HEK293 (cell line): ENCODE measurements around the gene BCL11B.

Source experiments
- GLIS1 ChIP-seq: fragments of 450-650 bp; formaldehyde crosslinking; IDR thresholded peaks from 2 replicates; pipeline ENCODE4 v1.5.1; 2016; ENCODE audit warnings: missing biosample characterization, missing genetic modification characterization
- GLIS2 ChIP-seq: fragments of 450-650 bp; formaldehyde crosslinking; IDR thresholded peaks from 2 replicates; pipeline ENCODE4 v1.5.1; 2016; ENCODE audit warnings: missing biosample characterization, missing genetic modification characterization
- MYNN ChIP-seq: fragments of 450-650 bp; formaldehyde crosslinking; IDR thresholded peaks from 2 replicates; pipeline ENCODE4 v1.5.1; 2016; ENCODE audit warnings: missing biosample characterization, missing genetic modification characterization, borderline replicate concordance
- OVOL3 ChIP-seq: fragments of 450-650 bp; formaldehyde crosslinking; IDR thresholded peaks from 2 replicates; pipeline ENCODE4 v1.5.1; 2016; ENCODE audit warnings: missing biosample characterization, missing genetic modification characterization
- SP3 ChIP-seq: fragments of 450-650 bp; formaldehyde crosslinking; IDR thresholded peaks from 2 replicates; pipeline ENCODE4 v1.5.1; 2016; ENCODE audit warnings: missing biosample characterization, missing genetic modification characterization
- ZIC2 ChIP-seq: fragments of 450-650 bp; formaldehyde crosslinking; IDR thresholded peaks from 2 replicates; pipeline ENCODE4 v1.5.1; 2016; ENCODE audit warnings: missing biosample characterization, missing genetic modification characterization
- ZNF112 ChIP-seq: fragments of 450-650 bp; formaldehyde crosslinking; IDR thresholded peaks from 2 replicates; pipeline ENCODE4 v1.5.0; 2017; ENCODE audit warnings: missing biosample characterization, missing genetic modification characterization
- ZNF132 ChIP-seq: fragments of 450-650 bp; formaldehyde crosslinking; IDR thresholded peaks from 2 replicates; pipeline ENCODE4 v1.5.1; 2017; ENCODE audit warnings: missing biosample characterization, missing genetic modification characterization, borderline replicate concordance
- ZNF133 ChIP-seq: fragments of 450-650 bp; formaldehyde crosslinking; IDR thresholded peaks from 2 replicates; pipeline ENCODE4 v1.5.1; 2016; ENCODE audit warnings: missing biosample characterization, missing genetic modification characterization
- ZNF174 ChIP-seq: fragments of 450-650 bp; formaldehyde crosslinking; IDR thresholded peaks from 2 replicates; pipeline ENCODE4 v1.5.0; 2017; ENCODE audit warnings: missing biosample characterization, mild to moderate bottlenecking, missing genetic modification characterization
- ZNF248 ChIP-seq: fragments of 450-650 bp; formaldehyde crosslinking; IDR thresholded peaks from 2 replicates; pipeline ENCODE4 v1.5.1; 2017; ENCODE audit warnings: missing biosample characterization, missing genetic modification characterization
- ZNF324 ChIP-seq: fragments of 450-650 bp; formaldehyde crosslinking; IDR thresholded peaks from 2 replicates; pipeline ENCODE4 v1.5.1; 2016; ENCODE audit warnings: missing biosample characterization, missing genetic modification characterization
- ZNF37A ChIP-seq: fragments of 450-650 bp; IDR thresholded peaks from 2 replicates; pipeline ENCODE4 v1.5.1; 2018; ENCODE audit warnings: missing biosample characterization, missing genetic modification characterization
- ZNF404 ChIP-seq: fragments of 450-650 bp; formaldehyde crosslinking; IDR thresholded peaks from 2 replicates; pipeline ENCODE4 v1.5.1; 2017; ENCODE audit warnings: missing biosample characterization, missing genetic modification characterization
- ZNF48 ChIP-seq: fragments of 450-650 bp; formaldehyde crosslinking; IDR thresholded peaks from 2 replicates; pipeline ENCODE4 v1.5.1; 2016; ENCODE audit warnings: missing biosample characterization, missing genetic modification characterization
- ZNF510 ChIP-seq: fragments of 450-650 bp; formaldehyde crosslinking; IDR thresholded peaks from 2 replicates; pipeline ENCODE4 v1.5.1; 2018; ENCODE audit warnings: mild to moderate bottlenecking, missing genetic modification characterization, missing biosample characterization; ENCODE audit not compliant: insufficient replicate concordance
- ZNF521 ChIP-seq: fragments of 450-650 bp; formaldehyde crosslinking; IDR thresholded peaks from 2 replicates; pipeline ENCODE4 v1.5.1; 2017; ENCODE audit warnings: missing biosample characterization, mild to moderate bottlenecking, missing genetic modification characterization
- ZNF555 ChIP-seq: fragments of 450-650 bp; formaldehyde crosslinking; conservative IDR thresholded peaks from 2 replicates; pipeline ENCODE4 v1.5.1; 2017; ENCODE audit warnings: missing biosample characterization, mild to moderate bottlenecking, missing genetic modification characterization, inconsistent platforms
- ZNF560 ChIP-seq: fragments of 450-650 bp; formaldehyde crosslinking; IDR thresholded peaks from 2 replicates; pipeline ENCODE4 v1.5.1; 2017; ENCODE audit warnings: missing biosample characterization, missing genetic modification characterization, borderline replicate concordance
- ZNF610 ChIP-seq: fragments of 450-650 bp; formaldehyde crosslinking; IDR thresholded peaks from 2 replicates; pipeline ENCODE4 v1.5.1; 2016; ENCODE audit warnings: missing biosample characterization, missing genetic modification characterization, borderline replicate concordance
- ZNF623 ChIP-seq: fragments of 450-650 bp; formaldehyde crosslinking; IDR thresholded peaks from 2 replicates; pipeline ENCODE4 v1.5.1; 2016; ENCODE audit warnings: missing biosample characterization, missing genetic modification characterization
- ZNF701 ChIP-seq: fragments of 450-650 bp; formaldehyde crosslinking; IDR thresholded peaks from 2 replicates; pipeline ENCODE4 v1.5.1; 2016; ENCODE audit warnings: missing biosample characterization, missing genetic modification characterization
- ZNF707 ChIP-seq: fragments of 450-650 bp; formaldehyde crosslinking; IDR thresholded peaks from 2 replicates; pipeline ENCODE4 v1.5.1; 2016; ENCODE audit warnings: missing biosample characterization, missing genetic modification characterization
- ZNF792 ChIP-seq: fragments of 450-650 bp; formaldehyde crosslinking; IDR thresholded peaks from 2 replicates; pipeline ENCODE4 v1.5.1; 2016; ENCODE audit warnings: missing biosample characterization, missing genetic modification characterization
- ZNF837 ChIP-seq: fragments of 450-650 bp; formaldehyde crosslinking; IDR thresholded peaks from 2 replicates; pipeline ENCODE4 v1.5.1; 2016; ENCODE audit warnings: missing biosample characterization, missing genetic modification characterization
- ZNF843 ChIP-seq: fragments of 450-650 bp; formaldehyde crosslinking; IDR thresholded peaks from 2 replicates; pipeline ENCODE4 v1.5.1; 2016; ENCODE audit warnings: missing biosample characterization, missing genetic modification characterization
- ZSCAN23 ChIP-seq: fragments of 450-650 bp; formaldehyde crosslinking; IDR thresholded peaks from 2 replicates; pipeline ENCODE4 v1.5.1; 2016; ENCODE audit warnings: missing biosample characterization, missing genetic modification characterization
- TF ChIP-seq, protein P1 (sequence below): fragments of 450-650 bp; formaldehyde crosslinking; IDR thresholded peaks from 2 replicates; pipeline ENCODE4 v1.5.1; 2016; ENCODE audit warnings: missing biosample characterization, missing genetic modification characterization
- TF ChIP-seq, protein P2 (sequence below): fragments of 450-650 bp; formaldehyde crosslinking; IDR thresholded peaks from 2 replicates; pipeline ENCODE4; 2016; ENCODE audit warnings: missing biosample characterization, missing genetic modification characterization
- TF ChIP-seq, protein P3 (sequence below): fragments of 450-650 bp; formaldehyde crosslinking; IDR thresholded peaks from 2 replicates; pipeline ENCODE4 v1.5.1; 2016; ENCODE audit warnings: missing biosample characterization, missing genetic modification characterization
- TF ChIP-seq, protein P4 (sequence below): fragments of 450-650 bp; formaldehyde crosslinking; IDR thresholded peaks from 2 replicates; pipeline ENCODE4 v1.5.1; 2017; ENCODE audit warnings: missing biosample characterization, missing genetic modification characterization
- TF ChIP-seq, protein P5 (sequence below): fragments of 450-650 bp; formaldehyde crosslinking; IDR thresholded peaks from 2 replicates; pipeline ENCODE4 v1.5.1; 2016; ENCODE audit warnings: missing biosample characterization, missing genetic modification characterization
- TF ChIP-seq, protein P6 (sequence below): fragments of 450-650 bp; formaldehyde crosslinking; IDR thresholded peaks from 2 replicates; pipeline ENCODE4 v1.5.1; 2017; ENCODE audit warnings: missing biosample characterization, missing genetic modification characterization

The BCL11B gene

DNA sequence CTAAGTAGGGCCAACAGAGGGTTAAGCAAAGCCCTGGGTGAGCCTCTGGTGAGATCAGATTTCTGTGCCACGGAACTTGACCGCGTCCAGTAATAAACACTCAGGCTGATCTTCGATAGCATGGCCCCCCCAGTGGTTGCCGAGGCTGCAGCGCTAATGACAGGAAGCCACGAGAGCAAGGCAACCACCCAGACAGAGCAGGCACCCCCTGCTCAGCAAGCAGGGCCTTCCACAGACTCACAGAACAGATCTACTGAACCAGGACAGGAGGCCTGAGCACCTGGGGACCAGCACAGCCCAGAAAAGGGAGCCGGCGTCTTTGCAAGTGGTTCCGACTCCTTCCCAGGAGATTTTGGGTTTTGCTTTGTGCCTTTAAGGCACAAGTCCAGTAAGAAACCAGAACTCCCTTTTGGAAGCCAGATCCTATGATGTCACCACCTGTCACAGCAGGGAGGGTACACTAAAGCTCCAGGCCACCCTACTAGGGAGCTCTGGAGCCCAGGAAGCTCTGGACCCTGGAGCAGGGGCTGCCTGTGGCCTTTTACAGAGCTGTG, 42.3 kb downstream of the BCL11B start (continued):
- TF ChIP-seq, protein P1, sequence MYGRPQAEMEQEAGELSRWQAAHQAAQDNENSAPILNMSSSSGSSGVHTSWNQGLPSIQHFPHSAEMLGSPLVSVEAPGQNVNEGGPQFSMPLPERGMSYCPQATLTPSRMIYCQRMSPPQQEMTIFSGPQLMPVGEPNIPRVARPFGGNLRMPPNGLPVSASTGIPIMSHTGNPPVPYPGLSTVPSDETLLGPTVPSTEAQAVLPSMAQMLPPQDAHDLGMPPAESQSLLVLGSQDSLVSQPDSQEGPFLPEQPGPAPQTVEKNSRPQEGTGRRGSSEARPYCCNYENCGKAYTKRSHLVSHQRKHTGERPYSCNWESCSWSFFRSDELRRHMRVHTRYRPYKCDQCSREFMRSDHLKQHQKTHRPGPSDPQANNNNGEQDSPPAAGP (tag by site-specific recombination), result no peak
- TF ChIP-seq ZNF792 (tag by site-specific recombination) (no peak), ZNF521 (tag by site-specific recombination) (no peak), ZNF510 (tag by site-specific recombination) (no peak), GLIS2 (tag by site-specific recombination) (peak; percentile 71), SP3 (no peak), ZSCAN23 (tag by site-specific recombination) (no peak), ZNF707 (tag by site-specific recombination) (no peak), ZNF555 (tag by site-specific recombination) (no peak), OVOL3 (no peak), GLIS1 (tag by site-specific recombination) (peak; percentile 99), ZNF610 (tag by site-specific recombination) (no peak), ZNF843 (peak; percentile 44), ZIC2 (tag by site-specific recombination) (peak; percentile 94), ZNF404 (tag by site-specific recombination) (no peak), ZNF48 (no peak), MYNN (tag by site-specific recombination) (no peak; the same call in 1 of the 2 replicates), ZNF324 (0 out of 2 replicates have a peak, but pooled peaks have one; percentile 41), ZNF112 (tag by site-specific recombination) (no peak), ZNF701 (no peak), ZNF132 (tag by site-specific recombination) (no peak), ZNF133 (no peak), ZNF623 (no peak), ZNF837 (no peak), ZNF248 (no peak), ZNF560 (tag by site-specific recombination) (no peak), ZNF174 (tag by site-specific recombination) (no peak), ZNF37A (no peak)
- TF ChIP-seq, protein P2, sequence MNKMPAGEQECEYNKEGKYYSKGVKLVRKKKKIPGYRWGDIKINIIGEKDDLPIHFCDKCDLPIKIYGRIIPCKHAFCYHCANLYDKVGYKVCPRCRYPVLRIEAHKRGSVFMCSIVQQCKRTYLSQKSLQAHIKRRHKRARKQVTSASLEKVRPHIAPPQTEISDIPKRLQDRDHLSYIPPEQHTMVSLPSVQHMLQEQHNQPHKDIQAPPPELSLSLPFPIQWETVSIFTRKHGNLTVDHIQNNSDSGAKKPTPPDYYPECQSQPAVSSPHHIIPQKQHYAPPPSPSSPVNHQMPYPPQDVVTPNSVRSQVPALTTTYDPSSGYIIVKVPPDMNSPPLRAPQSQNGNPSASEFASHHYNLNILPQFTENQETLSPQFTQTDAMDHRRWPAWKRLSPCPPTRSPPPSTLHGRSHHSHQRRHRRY (tag by site-specific recombination), result no peak
- TF ChIP-seq, protein P3, sequence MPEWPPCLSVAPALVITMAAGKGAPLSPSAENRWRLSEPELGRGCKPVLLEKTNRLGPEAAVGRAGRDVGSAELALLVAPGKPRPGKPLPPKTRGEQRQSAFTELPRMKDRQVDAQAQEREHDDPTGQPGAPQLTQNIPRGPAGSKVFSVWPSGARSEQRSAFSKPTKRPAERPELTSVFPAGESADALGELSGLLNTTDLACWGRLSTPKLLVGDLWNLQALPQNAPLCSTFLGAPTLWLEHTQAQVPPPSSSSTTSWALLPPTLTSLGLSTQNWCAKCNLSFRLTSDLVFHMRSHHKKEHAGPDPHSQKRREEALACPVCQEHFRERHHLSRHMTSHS (tag by site-specific recombination), result no peak
- TF ChIP-seq, protein P4, sequence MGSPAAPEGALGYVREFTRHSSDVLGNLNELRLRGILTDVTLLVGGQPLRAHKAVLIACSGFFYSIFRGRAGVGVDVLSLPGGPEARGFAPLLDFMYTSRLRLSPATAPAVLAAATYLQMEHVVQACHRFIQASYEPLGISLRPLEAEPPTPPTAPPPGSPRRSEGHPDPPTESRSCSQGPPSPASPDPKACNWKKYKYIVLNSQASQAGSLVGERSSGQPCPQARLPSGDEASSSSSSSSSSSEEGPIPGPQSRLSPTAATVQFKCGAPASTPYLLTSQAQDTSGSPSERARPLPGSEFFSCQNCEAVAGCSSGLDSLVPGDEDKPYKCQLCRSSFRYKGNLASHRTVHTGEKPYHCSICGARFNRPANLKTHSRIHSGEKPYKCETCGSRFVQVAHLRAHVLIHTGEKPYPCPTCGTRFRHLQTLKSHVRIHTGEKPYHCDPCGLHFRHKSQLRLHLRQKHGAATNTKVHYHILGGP (tag by site-specific recombination), result no peak
- TF ChIP-seq, protein P5, sequence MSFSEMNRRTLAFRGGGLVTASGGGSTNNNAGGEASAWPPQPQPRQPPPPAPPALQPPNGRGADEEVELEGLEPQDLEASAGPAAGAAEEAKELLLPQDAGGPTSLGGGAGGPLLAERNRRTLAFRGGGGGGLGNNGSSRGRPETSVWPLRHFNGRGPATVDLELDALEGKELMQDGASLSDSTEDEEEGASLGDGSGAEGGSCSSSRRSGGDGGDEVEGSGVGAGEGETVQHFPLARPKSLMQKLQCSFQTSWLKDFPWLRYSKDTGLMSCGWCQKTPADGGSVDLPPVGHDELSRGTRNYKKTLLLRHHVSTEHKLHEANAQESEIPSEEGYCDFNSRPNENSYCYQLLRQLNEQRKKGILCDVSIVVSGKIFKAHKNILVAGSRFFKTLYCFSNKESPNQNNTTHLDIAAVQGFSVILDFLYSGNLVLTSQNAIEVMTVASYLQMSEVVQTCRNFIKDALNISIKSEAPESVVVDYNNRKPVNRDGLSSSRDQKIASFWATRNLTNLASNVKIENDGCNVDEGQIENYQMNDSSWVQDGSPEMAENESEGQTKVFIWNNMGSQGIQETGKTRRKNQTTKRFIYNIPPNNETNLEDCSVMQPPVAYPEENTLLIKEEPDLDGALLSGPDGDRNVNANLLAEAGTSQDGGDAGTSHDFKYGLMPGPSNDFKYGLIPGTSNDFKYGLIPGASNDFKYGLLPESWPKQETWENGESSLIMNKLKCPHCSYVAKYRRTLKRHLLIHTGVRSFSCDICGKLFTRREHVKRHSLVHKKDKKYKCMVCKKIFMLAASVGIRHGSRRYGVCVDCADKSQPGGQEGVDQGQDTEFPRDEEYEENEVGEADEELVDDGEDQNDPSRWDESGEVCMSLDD (tag by site-specific recombination), result no peak; the same call in 1 of the 2 replicates
- TF ChIP-seq, protein P6, sequence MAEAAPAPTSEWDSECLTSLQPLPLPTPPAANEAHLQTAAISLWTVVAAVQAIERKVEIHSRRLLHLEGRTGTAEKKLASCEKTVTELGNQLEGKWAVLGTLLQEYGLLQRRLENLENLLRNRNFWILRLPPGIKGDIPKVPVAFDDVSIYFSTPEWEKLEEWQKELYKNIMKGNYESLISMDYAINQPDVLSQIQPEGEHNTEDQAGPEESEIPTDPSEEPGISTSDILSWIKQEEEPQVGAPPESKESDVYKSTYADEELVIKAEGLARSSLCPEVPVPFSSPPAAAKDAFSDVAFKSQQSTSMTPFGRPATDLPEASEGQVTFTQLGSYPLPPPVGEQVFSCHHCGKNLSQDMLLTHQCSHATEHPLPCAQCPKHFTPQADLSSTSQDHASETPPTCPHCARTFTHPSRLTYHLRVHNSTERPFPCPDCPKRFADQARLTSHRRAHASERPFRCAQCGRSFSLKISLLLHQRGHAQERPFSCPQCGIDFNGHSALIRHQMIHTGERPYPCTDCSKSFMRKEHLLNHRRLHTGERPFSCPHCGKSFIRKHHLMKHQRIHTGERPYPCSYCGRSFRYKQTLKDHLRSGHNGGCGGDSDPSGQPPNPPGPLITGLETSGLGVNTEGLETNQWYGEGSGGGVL (tag by site-specific recombination), result no peak
